ENCODE measurements around the gene ZBTB46. TPM values are rescaled to one million over a fixed set of nuclear protein-coding genes. Genes with fewer than 3 reads are reported as not detected.

The ZBTB46 gene
- total RNA-seq, 1 experiment from 2014 or later: 18.9 TPM

GRCh38 chr20:63694584-63695423, 136.3 kb downstream of the ZBTB46 start:
- POLR2A ChIA-PET: no interaction called here
- H3K27ac Mint-ChIP-seq: no peak overlapping the region
- H3K9me3 Mint-ChIP-seq: no peaks in the 10 kb centered on the region
- H3K27me3 Mint-ChIP-seq (ENCODE audit: low read depth): peaks cover 3% of the 10 kb centered on the region; the same call in 1 of the 2 replicates
- H3K4me1 Mint-ChIP-seq: peaks cover 7% of the 10 kb centered on the region
- CTCF ChIA-PET: no interaction called here
- H3K4me3 Mint-ChIP-seq: no peak overlapping the region
- peaks cover 14% of the 10 kb centered on the region for H3K36me3 Mint-ChIP-seq
- DNase-seq (ENCODE audit: low spot score) (no peak), ATAC-seq (no peak)
- TF ChIP-seq AFF4 (CRISPR knock-in tag; IDR thresholded peaks at IDR 0.05; ENCODE audit: borderline replicate concordance): no peak
- no peak for TF ChIP-seq CREM (CRISPR knock-in tag; IDR thresholded peaks at IDR 0.05)
- no peak for TF ChIP-seq SMAD3 (CRISPR knock-in tag; IDR thresholded peaks at IDR 0.05; ENCODE audit: borderline replicate concordance)
- no peak for TF ChIP-seq NR3C1 (CRISPR knock-in tag; conservative IDR thresholded peaks at IDR 0.05; ENCODE audit: low read depth)
- TF ChIP-seq ERG (CRISPR knock-in tag; IDR thresholded peaks at IDR 0.05): no peak
- no peak for TF ChIP-seq SMAD4 (CRISPR knock-in tag; IDR thresholded peaks at IDR 0.05)
- TF ChIP-seq FOXK1 (CRISPR knock-in tag; IDR thresholded peaks at IDR 0.05): no peak
- no peak for TF ChIP-seq JUN (CRISPR knock-in tag; IDR thresholded peaks at IDR 0.05)

GRCh38 chr20:63693733-63694583, 137.1 kb downstream of the ZBTB46 start:
- H3K27me3 Mint-ChIP-seq (ENCODE audit: low read depth): peaks cover 3% of the 10 kb centered on the region; the same call in 1 of the 2 replicates
- CTCF ChIA-PET: no interaction called here
- H3K9me3 Mint-ChIP-seq: no peaks in the 10 kb centered on the region
- no peak overlapping the region for H3K4me3 Mint-ChIP-seq
- H3K4me1 Mint-ChIP-seq: peaks cover 7% of the 10 kb centered on the region
- POLR2A ChIA-PET: no interaction called here
- DNase-seq (ENCODE audit: low spot score) (no peak), ATAC-seq (no peak)
- H3K36me3 Mint-ChIP-seq: peaks cover 14% of the 10 kb centered on the region
- H3K27ac Mint-ChIP-seq: no peak overlapping the region
- TF ChIP-seq E2F5 (CRISPR knock-in tag; IDR thresholded peaks at IDR 0.05) (no peak), HMGA2 (CRISPR knock-in tag; IDR thresholded peaks at IDR 0.05) (no peak), ZNF512 (CRISPR knock-in tag; IDR thresholded peaks at IDR 0.05; ENCODE audit: borderline replicate concordance) (no peak), NR2C2 (CRISPR knock-in tag; IDR thresholded peaks at IDR 0.05) (no peak), USF2 (CRISPR knock-in tag; IDR thresholded peaks at IDR 0.05) (no peak), ZNF317 (CRISPR knock-in tag; IDR thresholded peaks at IDR 0.05; ENCODE audit: borderline replicate concordance, low read depth) (no peak), JAZF1 (CRISPR knock-in tag; IDR thresholded peaks at IDR 0.05) (no peak), ESRRA (CRISPR knock-in tag; IDR thresholded peaks at IDR 0.05; ENCODE audit: borderline replicate concordance) (no peak), ZNF425 (CRISPR knock-in tag; conservative IDR thresholded peaks at IDR 0.05) (no peak), AR (CRISPR knock-in tag; IDR thresholded peaks at IDR 0.05) (no peak), EMX1 (CRISPR knock-in tag; IDR thresholded peaks at IDR 0.05) (no peak)
